GM21737 (cell line): ENCODE data around the gene FANCI.
A peak's percentile ranks its signal among the peaks of the same experiment; 100 is the strongest.
"Not testable (repeated sequence)": the region's sequence is repeated elsewhere in the genome, so short reads cannot be mapped to it uniquely, and the experiment has no call there.

Experiments
- ATAC-seq: cut with Tn5 transposase; IDR thresholded peaks from one replicate; pipeline ENCODE4 v1.9.1; 2021; ENCODE audit warnings: mild to moderate bottlenecking, moderate library complexity; ENCODE audit not compliant: unreplicated experiment

Gene FANCI

DNA sequence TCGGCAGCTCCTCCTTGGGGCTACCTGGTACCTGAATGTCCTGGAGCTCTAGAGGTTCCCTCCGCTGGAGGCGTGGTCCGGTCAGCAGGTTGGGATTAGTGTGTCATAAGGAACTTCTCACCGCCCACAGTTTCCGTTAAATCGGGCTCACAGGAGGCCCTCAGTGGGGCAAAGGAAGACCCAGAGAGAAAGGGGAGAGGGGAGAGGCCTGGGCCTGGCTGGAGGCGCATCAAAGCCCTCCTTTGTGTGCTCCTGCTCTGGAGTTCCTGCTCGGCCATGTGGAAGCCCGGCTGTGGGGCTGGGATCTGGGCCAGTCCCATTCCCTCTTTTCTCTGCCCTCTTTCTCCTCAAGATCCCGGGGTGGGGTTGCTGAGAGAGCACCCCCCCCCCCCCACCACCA is 22.2 kb upstream of the FANCI start, which contains the start of gene RLBP1:
TSS of gene RLBP1 (minus strand) at position 37 of the 400 bp plus-strand sequence. CDS start 2,604 bp downstream, outside the sequence.
- ATAC-seq = no peak

DNA sequence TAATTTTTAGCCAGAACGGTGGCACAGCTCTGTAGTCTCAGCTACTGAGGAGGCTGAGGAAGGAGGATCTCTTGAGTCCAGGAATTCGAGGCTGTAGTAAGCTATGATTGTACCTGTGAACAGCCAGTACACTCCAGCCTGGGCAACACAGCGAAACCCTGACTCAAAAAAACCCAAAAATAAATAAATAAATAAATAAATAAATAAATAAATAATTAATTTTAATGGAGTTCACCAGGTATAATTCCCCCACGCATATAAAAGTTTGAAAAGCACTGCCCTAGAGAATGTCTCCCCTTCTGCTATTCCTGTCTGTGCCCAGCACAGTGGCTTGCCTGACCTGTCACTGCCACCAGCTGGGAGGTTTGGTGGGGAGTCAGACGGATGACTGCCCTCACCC is 18.2 kb upstream of the FANCI start:
- ATAC-seq = no peak

DNA sequence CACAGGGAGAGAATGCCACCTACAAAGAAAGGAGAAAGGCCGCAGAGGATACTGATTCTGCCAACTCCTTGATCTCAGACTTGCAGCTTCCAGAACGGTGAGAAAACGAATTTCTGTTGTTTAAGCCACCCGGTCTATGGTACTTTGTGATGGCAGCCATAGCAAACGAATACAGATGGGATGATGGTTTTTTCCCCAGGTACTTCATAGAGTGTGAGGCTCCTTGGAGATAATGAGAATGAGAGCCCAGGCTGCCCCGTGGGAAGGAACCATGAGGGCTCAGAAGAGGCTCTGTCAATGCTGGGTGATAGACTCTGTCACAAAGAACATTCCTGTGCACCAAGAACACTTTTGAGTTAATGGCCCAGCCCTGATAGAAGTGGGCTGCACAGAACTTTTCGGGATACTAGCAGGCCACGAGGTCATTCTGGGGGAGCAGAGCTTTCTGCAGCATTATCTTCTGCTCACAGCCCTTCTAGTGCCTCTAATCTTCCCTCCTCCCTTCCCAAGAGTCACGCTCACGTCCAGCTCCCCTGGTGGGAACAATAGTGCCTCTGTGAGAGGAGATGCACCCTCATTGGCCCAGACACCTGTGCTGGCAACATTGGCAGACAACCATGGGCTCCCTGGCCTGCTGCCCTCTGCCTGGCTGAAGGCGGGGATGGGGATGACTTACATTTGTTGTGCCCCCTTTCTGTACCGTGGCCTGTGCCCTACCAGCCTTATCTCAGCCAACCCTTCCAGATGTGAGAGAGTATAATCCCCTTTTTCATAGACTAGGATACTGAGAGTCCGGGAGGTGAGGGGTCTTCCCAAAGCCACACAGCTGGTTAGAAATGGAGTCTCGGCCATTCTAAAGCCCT is 17.2 kb upstream of the FANCI start:
- no peak for ATAC-seq

DNA sequence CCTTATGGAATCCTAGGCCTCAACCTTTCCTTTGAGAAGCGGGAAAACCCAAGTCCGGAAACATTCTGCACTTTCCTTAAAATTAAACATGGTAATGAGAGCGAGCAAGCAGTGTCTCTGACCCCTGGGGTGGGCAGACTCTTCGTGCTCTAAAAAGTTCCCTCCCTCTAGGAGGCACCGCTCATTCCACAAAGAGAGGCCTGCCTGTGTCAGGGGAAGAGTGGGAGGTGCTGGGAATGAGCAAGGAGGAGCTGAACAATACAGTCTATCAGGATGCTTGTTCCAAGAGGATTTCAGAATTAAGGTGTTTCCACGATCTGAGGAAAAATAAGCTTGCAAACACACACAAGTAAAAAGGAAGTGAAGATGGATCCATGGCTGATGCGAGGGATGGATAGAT is 16.4 kb upstream of the FANCI start:
- ATAC-seq = no peak

DNA sequence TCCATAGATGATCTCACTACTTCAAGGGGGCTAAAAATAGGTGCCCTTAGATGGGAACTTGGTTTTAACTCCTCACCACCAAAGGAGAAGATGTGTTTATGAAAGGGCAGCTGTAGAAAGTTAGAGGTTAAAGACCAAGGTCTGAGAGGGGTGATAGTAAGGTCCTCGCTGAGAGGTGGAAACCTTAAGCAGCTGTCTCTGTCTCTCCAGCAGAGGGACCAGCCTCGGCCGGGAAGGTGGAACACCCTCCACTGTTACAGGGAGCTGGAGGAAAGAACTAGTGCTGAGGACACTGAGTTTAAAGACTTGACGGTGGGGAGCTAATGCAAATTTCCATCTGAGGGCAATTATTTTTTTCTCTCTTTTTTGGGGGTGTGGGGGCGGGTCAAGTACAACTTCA is 13.5 kb upstream of the FANCI start:
- no peak for ATAC-seq

DNA sequence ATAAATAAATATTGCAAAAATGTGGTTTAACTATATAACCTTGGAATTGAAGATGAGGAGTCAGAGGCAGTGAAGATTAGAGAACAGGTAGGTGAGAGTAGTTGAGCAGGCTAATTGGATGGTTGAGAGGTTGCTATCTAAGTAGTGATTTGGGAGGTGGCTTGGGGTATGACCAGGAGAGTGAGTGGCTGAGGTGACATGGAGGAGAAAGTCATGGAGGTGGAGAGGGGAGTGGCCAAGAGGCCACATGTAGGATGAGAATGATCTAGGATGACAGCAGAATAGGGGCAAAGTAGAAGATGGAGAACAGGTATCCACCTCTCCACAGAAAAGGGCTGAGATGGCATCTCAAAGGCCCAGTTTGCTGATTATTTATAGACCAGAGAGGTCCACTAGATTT is 11.9 kb upstream of the FANCI start:
- no peak for ATAC-seq

DNA sequence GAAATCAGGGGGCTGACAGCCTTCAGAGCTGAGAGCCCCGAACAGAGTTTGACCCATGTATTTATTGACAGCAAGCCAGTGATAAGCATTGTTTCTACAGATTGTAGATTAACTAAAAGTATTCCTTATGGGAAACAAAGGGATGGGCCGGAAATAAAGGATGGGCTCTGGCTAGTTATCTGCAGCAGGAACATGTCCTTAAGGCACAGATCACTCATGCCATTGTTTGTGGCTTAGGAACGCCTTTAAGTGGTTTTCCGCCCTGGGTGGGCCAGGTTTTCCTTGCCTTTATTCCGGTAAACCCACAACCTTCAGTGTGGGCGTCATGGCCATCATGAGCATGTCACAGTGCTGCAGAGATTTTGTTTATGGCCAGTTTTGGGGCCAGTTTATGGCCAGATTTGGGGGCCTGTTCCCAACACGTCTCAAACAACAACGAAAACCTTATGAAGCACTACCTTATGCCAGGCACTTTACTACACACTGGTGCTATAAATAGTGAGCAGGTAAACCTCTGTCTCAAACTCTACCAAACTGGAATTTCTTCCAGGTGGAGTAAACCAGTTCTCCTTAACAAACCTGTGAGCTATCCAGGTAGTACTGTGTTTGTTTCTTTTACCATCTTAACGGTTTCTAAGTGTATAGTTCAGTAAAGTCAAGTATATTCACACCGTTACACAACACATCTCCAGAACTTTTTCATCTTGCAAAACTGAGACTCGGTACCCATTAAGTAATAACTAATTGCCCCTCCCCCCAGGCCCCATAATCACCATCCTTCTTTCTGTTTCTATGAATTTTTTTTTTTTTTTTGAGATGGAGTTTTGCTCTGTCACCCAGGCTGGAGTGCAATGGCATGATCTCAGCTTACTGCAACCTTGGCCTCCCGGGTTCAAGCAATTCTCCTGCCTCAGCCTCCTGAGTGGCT is 3.6 kb upstream of the FANCI start:
- not testable (repeated sequence) for ATAC-seq

DNA sequence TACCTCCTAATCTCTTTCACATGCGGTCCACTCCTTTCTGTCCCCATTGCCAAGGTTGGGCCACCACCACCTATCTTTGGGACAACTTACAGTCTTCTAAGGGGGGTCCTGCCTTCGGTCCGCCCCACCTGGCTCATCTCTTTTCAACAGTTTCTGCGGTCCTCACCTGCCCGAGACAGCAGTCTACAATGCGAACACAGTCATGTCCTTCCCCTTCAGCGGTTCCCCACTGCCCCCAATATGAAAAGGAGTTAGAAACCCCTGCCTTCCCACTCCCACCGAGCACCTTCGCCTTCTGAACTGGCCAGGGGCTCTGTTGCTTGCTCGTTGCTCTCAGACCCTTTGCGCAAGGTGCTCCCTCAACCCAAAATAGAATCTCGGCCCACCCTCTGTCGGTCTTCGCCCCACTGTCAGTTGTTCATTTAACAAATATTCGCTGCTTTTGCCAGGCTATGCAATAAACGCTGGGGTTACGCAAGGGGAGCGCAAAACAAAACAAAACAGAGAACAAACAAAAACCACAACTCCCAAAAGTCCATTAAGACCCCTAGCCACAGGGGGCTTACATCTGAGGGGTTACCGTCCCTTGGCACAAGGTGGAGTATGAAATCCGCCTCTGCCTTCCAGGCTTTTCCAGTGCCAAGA is 611 bp upstream of the FANCI start:
- no peak for ATAC-seq

DNA sequence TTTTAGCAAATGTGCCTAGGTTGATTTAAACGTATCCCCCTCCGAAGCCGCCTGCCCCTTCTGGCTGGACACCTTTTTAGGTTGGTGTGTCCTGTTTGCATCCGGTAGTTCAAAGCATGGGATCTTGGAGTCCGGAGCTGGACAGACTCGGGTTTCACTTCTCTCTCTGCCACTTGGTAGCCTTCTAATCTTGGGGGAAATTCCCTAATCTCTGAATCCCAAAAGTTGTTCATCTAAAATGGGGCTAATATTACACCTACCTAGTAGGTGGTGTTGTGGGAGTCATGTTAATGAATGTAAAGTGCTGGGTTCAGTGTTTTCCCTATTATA is 760 bp downstream of the FANCI start:
- ATAC-seq = peak; percentile 20

DNA sequence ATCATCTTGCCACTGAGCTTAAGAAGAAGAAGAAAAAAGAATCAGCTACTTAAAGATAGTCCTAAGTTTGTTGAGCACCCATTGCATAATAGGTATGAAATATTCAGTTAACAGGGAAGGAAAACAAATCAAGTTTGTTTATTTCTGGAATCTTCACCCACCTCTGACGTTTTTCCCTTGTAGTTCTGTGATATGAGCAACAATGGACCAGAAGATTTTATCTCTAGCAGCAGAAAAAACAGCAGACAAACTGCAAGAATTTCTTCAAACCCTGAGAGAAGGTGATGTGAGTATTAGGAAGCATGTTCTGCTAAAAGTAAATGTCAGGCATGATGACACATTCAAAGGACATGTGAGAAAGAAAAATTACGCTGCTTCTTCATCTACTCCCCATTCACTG is 3.7 kb downstream of the FANCI start:
- no peak for ATAC-seq

DNA sequence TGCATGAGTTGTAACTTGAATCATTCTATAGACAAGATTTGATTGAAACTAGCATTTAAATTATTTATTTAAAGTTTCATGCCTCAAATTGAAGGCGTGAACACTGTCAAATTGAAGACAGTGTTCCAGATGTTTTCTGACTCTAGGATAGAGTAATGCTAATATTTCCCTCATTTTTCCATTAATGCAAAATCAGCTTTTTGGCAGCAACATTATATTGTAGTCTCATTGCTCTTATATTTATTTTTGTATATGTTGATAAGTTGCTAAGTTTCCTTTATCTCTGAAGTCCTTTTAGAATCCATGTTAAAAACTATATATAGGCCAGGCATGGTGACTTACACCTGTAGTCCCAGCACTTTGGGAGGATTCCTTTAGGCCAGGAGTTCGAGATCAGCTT is 4.8 kb downstream of the FANCI start:
- no peak for ATAC-seq

DNA sequence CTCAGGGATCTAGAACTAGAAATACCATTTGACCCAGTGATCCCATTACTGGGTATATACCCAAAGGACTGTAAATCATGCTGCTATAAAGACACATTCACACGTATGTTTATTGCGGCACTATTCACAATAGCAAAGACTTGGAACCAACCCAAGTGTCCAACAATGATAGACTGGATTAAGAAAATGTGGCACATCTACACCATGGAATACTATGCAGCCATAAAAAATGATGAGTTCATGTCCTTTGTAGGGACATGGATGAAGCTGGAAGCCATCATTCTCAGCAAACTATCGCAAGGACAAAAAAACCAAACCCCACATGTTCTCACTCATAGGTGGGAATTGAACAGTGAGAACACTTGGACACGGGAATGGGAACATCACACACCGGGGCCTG is 6.4 kb downstream of the FANCI start:
- ATAC-seq = not testable (repeated sequence)

DNA sequence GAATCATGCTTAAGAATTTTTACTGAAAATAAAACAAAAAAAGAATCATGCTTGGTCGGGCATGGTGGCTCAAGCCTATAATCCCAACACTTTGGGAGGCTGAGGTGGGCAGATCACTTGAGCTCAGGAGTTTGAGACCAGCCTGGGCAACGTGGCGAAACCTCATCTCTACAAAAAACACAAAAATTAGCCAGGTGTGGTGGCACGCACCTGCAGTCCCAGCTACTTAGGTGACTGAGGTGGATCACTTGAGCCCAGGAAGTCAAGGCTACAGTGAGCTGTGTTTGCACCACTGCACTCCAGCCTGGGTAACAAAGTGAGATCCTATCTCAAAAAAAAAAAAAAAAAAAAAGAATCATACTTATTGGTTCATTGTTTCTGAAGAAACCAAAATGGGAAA is 33.5 kb downstream of the FANCI start:
- ATAC-seq = not testable (repeated sequence)

DNA sequence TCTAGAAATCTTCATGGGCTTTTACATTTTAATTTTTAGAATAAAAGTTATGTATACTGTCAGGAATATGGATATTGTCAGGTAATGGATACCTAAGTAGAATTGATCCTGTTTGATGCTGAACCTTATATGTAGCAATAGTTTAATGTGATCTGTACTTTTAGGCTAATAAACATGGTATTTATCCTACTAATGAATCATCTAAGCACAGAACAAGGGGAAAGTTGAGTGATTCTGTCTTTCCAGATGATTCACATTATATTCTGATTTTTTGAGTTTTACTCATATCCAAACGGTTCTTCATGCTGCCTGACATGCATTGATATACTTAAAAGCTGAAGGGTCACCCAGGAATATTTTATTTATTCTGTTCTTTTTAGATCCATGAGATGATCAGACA is 34.5 kb downstream of the FANCI start:
- ATAC-seq = no peak

DNA sequence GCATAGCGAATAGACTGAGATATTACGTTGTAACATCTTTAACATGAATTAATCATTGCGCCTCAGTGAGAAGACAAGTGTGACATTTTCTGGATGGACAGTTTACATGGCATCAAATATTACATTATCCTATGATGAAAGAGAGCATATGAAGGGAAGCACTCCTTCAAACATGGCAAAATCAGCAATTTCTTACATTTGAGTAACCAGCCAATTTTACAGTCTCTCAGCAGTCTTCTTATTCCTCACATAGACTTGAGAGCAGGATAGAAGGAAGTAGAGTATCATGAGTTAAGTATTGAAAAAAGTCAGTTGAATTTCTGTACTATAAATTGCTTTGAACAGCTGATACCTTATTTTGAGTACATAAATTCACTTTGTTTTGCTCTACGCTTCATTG is 38.9 kb downstream of the FANCI start:
- no peak for ATAC-seq

DNA sequence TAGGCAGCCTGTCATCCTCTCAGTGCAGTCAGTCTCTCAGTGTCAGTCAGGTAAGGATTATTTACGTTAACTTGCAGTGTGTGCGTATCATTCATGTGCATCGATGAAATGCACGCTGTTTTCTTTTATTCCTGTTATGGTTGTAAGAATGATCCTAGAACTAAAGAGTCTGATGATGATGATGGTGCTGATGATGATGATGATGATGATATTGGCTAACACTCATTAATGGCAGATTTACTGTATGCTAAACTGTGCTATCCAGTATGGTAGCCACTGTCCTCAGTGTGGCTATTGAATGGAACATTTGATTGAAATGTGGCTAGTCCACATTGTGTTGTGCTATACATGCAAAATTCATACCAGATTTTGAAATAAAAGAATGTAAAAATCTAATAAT is 39.4 kb downstream of the FANCI start:
- ATAC-seq = no peak

DNA sequence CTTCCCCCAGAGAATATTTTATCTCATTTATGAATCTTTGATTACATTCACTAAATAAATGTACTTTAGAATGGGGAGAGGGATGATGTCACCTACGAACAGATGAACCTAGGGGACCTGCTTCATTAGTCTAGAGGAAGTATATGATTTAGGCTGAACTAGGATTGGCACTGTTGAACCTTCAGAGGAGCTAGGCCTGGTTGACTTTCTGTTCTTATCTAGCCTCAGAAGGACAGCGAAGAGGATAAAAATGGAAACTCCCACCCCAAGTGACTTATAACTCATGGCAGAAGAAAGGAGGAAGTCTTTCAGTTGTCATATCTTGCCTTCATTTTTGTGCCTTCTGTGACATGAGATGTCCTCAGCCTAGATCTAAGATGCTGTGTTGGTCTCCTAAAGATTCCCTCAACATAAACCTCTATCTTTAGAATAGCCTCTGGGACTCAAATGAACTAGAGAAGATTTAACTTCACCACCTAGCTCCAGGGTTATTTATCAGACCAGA is 48.2 kb downstream of the FANCI start:
- no peak for ATAC-seq

DNA sequence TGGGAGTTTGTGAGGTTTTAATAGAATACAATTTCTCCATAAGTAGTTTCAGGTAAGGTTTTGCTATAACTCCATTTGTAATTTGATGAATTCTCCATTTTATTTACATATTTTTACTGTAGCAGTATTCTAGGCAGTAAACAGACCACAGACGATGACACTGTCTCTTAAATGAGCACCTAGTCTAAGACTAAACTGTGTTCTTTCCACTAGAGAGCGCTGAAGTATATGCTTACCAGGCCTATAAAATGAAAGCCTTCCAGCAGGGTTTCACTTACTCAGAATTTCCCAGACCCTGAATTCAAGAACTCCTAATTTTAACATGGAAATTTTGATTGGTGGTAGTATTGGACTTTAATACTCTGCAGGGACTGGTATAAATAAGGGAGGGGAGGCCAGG is 49.2 kb downstream of the FANCI start:
- no peak for ATAC-seq

DNA sequence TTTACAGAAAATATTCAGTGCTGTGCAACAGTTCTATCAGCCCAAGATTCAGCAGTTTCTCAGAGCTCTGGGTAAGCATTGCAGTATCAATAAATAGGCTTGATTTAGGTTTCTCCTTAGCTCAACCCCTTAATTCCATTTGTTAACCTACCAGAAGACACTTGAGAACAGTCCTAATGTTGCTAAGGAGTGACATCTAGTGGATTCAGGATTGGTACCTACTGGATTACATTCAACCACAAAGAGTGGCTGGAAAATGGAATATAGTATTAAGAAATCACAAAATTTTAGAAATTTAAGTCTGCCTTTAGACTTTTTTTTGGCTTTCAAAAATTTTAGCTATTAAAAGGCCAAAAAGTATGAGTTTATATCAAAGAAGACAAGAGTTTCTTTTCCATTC is 56.1 kb downstream of the FANCI start:
- no peak for ATAC-seq

DNA sequence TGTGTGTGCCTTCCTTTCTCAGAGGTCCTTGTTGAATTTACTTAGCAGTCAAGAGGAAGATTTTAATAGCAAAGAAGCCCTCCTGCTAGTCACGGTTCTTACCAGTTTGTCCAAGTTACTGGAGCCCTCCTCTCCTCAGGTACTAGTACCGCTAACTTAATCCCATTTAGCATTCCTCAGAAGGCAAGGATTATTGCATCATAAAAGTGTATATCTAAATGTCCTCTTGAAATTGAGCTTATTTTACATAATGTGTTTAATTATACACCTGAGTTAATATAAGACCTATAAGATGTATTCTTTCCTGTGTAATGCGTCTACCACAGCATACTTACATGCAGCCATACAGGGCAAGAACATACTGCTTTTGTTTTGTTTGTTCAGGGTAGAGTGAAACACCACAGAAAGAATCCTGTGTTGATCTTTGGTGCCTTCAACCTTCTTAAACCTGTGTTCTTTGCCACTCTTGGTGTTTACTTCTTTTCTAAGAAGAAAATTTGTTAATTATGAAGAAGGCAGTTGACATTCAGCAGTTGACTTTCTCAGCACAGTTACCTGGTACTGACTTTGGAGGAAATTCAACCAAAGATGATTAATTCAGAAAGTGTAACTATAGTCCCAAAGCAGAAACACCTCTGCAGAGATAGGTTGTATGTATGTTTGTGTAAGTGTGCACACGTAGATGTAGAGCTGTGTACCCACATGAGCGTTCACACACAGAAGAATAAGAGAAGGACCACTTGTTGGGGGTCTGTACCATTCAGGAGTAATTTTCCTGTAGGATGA is 57.7 kb downstream of the FANCI start:
- ATAC-seq = no peak

DNA sequence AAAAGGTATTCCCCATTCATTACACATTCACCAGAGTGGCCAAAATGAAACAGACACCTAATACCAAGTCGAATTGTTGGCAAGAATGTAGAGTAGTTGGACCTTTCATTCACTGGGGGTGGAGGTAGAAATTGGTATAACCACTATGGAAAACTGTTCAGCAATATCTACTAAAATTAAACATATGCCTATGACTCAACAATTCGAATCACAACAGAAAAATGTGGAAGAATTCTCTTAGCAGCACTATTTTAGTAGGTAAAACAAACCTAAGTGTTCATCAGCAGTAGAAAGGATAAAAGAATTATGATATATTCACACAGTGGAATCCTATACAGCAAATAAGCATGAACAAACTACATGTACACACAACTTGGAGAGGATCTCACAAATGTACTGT is 60.2 kb downstream of the FANCI start:
- no peak for ATAC-seq
